ENCODE results near the gene F12.
A peak's percentile ranks its signal among the peaks of the same experiment; 100 is the strongest.
"Not testable (repeated sequence)": the region's sequence is repeated elsewhere in the genome, so short reads cannot be mapped to it uniquely, and the experiment has no call there.

Gene F12

DNA sequence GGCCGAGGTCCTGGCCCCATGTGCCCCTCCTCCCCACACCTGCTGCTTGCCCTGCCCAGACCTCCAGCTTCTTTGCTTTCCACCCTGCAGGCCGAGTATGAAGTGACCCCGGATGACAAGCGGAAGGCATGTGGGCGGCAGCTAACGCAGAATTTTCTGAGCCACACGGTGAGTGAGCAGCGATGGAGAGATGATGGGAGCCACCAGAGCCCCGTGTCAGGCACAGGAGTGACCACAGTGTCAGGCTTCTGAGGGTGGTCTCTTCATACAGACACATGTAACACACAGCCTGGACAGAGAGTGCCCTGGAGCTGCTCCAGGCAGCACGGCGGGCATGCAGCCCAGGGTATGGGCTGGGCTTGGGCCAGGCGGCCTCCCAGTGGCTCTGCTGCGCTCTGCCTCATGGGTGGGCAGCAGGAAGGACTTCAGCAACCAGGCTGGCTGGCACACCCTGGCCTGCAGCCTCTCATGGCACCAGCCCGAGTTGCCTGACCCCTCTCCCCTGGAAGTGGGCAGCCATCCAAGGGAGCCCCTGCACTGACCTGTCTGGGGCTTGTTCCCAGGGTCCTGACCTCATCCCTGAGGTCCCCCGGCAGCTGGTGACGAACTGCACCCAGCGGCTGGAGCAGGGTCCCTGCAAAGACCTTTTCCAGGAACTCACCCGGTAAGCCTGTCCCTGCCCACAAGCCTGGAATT lies 22.9 kb upstream of the F12 start:
- DNase-seq = no peak

DNA sequence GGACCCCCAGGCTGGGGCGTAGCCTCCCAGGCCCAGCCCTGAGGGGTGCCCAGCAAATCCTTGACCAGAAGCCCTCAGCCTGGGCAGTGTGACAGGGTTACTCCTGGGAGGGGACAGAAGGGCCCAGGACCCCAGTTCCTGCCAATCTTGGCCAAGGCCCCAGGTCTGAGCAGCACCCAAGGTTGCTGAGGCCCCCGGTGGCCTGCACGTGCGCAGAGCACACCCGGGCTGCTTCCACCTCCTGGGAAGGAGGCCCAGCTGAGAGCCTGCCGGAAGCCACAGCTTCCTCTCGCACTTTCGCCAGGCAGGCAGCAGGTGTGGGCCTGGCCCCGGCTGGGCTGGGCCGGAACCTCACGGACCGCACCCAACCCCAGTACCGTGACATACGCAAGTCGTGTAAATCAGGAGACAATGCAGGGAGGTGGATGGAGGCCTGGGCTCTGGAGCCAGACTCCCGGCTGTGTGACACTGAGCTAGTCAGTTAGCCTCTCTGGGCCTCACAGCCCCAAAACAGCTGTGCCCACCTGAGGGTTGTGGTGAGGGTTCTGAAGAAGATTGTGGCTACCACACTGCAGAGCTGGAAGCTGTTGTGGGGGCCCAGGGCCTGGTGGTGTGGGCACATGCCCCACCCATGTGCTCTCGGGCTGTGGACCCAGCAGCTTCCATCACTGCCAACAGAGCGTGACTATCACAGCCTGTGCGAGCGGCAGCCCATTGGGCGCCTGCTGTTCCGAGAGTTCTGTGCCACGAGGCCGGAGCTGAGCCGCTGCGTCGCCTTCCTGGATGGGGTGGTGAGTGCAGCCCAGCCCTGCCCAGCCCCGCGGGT lies 22.2 kb upstream of the F12 start:
- DNase-seq = peak; percentile 75

DNA sequence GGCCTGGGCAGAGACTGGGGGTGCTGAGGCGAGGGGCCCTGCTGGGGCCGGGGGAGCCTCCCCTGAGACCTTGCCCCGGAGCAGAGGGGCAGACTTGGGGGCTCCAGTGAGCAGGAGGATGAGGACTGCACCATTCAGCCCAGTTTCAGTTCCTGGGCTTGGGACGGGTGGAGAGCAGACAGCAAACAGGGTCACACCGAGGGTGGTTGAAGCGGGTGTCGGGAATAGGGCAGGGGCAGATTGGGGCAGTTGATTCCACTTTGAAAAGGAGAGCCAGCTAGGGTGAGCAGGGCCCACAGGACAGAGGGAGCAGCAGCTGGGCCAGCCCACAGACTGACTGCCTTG lies 21.6 kb upstream of the F12 start:
- no peak for DNase-seq

DNA sequence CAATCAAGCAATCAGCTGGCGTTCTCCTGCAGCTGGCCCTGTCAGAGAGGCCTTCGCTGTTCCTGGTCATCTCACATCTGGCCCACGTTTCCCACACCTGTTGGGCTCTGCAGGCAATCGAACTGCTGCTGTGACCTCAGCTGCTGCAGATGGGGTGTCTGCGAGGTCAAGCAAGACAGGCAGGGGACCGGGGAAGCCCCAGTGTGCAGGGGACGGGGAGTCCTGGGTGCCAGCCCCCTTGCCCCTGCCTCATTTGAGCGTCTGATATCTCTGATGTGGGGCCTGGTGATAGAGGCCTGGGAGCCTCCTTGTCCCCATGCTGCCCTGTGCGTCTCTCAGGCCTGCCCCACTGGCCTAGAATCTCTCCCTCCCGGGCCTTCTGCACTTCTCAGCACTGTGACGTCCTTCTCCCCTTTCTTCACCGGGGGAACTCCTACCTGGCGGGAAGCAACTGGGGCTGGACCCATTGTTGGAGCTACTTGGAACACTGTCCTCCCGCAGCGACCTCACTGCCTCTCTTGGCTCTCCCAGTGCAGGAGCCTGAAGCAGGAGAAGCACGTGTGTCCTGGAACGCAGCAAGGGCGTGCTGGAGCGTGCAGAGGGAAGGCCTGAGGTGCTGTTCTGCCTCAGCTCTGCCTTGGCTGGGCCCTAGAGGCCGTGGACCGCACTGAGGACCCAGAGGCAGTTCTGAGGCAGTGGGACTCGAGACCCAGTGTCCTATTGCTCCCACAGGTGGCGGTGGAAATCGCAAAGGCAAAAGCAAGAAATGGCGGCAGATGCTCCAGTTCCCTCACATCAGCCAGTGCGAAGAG lies 21.0 kb upstream of the F12 start:
- no peak for DNase-seq

DNA sequence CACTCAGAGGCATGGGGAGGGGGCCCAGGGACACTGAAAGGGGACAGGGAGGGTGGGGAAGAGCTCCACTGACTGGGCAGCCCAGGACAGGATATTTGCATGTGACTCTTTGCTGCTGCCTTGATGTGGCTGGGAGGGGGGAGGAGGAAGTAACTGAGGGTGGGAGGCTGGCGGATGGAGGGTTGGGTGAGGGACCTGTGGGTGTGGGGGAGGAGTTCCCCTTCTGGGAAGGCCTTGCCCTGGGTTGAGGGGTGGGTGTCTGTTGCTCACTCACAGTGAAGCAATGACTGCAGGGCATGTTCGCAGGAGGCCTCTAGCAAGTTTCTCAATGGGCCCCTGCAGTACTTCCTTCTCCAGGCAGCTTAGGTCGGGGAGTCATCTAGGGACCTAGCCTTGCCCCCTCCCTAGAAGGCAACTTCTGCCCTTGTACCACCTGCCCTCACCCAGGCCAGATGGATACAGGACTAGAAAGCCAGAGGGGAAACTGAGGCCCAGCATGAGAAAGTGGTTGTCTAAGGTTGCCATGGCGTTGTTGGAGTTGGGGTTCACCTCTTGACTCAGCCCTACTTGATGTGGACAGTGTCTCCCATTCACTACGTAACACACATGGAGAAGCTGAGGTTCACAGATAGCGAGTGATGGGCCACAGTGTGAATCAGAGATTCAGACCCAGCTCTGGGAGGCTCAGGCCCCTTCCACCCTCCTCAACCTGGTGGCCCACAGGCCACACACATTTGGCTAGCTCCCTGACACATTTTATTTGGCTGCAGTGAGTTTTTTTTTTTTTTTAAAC lies 20.1 kb upstream of the F12 start:
- DNase-seq = peak; percentile 88

DNA sequence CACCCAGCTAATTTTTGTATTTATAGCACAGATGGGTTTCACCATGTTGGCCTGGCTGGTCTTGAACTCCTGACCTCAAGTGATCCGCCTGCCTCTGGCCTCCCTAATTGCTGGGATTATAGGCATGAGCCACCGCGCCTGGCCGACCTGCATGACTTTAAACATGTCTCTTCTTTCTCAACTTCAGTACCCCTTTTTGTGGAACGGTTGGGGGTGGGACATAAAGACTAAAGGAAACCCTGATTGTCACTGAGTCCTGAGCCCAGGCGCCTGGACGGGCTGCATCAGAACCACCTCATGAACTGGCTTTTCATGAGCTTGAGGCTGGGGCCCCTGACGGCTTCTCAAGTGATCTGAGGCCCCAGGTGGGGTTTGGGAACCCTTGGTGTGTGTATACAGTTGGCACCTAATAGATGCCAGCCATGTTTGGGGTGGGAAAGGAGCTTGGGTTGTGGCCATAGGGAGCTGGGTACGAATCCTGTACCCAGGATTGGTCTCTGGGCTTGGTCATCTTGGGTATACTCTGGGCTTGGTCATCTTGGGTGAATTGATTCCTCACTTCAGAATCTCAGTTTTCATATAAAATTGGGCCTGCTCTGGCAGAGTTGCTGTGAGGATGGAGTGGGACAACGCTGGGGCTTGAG lies 19.3 kb upstream of the F12 start:
- no peak for DNase-seq

DNA sequence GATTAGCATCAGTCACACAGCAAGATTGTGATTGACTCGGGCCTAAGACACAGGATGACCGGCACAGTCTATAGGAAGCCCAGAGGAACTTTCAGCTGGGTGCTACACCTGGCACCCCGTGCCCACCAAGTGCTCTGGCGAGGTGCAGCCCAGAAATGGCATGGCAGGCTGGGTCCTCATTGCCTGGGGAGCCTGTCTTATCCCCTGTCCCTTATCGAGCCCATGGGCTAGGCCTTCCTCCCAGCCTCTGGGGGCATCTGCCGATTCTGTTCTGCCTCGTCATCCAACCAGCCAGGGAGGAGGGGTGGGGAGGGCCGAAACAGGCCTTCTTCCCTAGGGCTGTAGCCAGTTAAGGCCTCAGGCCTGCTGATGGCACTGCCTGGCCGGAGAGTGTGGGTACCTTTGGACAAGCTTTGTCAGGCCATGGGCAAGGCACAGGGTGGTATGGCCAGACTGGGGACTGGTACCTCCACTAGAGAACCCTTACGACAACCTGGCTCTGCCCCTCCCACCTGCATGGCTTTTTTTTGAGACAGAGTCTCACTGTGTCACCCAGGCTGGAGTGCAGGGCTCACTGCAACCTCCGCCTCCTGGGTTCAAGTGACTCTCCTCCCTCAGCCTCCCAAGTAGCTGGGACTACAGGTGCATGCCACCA lies 18.7 kb upstream of the F12 start:
- no peak for DNase-seq

DNA sequence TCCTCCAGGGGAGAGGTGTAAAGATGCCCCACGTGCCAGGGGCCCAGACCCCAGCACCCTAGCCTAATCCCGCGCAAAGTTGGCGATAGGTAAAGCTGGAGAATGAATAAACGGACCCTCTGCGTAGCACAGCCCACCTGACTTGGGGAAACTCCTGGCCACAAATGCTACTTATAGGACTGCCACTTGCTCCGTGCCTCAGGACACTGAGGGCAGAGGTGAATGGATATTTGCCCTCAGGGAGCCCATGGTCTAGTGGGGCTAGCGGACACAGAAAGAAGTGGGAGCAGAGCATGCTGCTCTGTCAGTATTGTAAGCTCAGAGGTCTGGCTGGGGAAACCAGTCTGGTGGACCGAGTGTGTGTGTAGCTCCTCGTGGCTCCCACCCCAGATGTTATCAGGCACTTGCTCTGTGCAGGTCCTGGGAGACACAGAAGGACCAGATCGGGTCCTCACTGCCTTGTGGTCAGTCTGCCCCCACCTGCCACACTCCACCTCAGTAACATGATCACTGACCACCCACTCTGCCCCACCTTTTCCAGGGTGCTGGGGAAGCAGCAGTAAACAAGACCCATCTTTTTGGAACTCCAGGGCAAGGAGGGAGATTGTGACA lies 18.0 kb upstream of the F12 start:
- DNase-seq = no peak

DNA sequence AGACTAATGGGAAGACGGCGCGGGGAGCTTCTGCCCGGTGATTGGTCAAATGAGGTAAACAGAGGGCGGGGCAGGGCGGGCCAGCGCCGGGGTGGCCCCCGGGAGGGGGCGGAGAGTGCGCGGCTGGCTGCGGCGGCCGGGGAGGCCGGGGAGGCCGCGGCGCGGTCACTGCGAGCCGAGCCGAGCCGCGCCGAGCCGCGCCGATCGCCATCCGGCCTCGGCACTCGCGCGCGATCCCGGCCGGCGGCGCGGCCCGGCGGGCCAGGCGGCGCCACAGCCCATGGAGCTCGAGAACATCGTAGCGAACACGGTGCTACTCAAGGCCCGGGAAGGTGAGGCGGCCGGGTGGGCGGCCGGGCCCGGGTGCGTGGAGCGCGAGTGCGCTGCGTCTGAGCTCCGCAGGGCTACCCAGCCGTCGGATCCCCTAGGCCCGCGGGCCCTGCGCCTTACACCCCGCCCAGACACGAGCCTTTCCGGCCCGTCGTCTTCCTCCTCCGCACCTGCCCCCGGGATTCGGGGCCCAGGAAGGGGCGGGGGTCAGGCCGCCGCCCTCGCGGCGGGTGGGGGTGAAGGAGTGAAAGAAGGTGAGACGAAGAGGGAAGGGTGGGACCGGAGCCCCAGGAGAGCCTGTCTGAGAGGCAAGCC lies 17.3 kb upstream of the F12 start, which contains the start of gene GRK6:
Gene GRK6 (plus strand): TSS at position 111 of the 645 bp plus-strand sequence. CDS start 170 bp downstream, at position 281.
- peak; percentile 64 for DNase-seq

DNA sequence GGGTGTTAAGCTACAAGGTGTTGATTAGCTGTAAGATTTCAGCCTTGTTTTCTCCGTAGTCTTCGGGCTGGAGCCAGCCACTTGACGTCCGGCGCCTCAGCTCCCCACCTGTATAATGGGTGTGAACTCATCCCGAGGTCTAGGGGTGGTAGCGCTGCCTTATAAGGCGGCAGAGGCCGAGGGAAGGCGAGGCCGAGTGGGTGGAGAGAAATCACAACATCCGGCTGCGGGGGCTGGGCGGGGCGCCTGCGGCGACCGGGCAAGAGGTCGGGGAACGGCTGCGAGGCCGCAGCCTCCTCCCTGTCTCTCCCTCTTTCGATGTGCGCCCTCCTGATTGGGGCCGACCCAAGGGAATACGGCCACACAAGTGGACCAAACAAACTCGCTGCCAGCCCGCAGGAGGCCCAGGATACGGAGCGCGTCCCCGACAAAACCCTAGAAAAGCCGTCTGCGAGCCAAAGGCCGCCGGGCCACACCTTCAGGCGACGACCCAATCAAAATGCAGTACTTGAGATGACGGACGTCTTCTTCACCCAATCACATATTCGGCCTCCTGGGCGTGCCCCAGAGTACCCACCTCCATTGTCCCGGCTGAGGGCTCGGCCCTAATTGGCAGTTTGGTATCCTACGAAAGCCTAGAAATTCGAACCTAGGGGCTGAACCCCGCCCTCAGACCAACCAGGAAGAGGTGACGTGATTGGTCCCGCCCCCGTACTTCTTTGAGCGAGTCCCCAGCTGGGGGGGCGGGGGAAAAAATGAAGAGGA lies 16.6 kb upstream of the F12 start:
- DNase-seq = peak; percentile 100

DNA sequence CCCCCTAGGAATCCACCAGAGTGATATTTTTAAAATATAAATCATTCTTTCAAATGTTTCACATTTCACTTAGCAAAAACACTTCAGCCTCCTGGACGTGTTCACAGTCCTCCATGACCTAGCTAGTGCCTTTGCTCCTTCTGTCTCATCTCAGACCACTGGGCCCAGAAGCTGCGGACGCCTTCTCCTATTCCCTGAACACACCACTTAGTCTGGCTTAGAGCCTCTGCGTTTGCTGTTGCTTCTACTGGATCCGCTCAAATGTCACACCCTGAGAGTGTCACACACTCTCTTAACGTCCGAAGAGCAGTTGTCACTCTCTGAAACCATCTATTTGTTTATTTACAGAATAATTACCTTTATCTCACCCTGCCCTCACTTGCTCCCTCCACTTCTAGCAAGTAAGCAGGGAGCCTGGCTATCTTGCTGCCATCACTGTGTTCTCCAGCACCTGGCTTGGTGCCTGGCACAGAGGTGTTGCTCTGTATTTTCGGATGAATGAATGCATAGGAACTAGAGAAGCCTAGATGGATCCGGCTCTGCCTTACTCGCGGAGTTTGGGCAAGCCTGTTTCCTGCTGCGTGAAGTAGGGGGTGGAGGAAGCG lies 15.9 kb upstream of the F12 start:
- DNase-seq = no peak

DNA sequence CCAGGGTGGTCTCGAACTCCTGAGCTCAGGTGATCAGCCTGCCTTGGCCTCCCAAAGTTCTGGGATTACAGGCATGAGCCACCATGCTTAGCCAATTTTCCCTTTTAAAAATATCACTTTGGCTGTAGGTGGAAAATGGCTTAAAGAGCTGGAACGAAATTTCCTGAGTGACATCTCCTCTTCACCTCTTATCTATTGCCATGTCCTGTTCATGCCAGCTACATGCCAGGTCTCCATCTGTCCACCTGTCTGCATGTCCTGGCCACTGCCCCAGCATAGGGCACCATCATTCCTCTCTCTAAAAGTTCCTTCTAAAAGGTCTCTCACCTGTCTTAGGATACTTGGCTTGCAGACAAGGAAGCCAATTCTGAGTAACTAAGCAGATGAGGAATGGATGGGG lies 14.3 kb upstream of the F12 start:
- no peak for DNase-seq

DNA sequence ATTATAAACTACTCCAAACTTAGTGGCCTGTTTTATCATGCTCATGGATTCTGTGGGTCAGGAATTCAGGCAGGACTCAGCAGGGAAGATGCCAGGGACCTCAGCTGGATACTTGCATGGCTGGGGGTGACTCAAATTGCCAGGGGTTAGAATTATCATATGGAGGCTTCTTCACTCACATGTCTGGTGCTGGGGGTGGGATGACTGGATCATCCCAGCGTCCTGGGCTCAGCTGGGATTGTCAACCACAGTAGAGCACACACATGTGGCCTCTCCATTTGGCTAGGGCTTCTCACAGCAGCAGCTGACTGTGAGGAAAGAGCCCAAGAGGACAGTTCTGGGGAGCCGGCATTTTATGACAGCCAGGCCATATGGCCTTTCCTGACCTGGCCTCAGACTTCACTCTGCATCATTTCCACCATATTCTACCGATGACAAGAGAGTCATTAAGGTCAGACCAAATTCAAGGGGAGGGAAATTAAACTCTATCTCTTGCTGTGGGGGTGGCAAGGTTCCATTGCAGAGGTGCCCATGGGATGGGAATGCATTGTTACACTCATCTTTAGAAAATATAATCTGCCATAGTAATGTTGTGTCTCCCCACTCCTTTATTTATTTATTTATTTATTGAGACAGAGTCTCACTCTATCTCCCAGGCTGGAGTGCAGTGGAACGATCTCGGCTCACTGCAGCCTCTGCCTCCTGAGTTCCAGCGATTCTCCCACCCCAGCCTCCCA lies 11.9 kb upstream of the F12 start:
- no peak for DNase-seq

DNA sequence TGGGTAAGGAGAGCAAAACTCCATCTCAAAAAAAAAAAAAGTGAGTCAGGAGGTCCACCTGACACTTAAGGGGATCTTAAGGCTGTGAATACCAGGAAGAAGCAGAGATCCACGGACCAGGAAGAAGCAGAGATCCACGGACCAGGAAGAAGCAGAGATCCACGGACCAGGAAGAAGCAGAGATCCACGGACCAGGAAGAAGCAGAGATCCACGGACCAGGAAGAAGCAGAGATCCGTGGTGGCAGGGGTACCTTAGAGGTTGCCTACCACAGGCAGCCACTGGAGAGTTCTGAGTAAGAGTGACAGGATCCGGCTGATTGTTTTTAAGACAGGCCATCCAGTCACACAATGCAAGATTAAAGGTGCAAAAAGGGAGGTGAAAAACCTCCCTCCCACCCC lies 11.1 kb upstream of the F12 start:
- DNase-seq = not testable (repeated sequence)

DNA sequence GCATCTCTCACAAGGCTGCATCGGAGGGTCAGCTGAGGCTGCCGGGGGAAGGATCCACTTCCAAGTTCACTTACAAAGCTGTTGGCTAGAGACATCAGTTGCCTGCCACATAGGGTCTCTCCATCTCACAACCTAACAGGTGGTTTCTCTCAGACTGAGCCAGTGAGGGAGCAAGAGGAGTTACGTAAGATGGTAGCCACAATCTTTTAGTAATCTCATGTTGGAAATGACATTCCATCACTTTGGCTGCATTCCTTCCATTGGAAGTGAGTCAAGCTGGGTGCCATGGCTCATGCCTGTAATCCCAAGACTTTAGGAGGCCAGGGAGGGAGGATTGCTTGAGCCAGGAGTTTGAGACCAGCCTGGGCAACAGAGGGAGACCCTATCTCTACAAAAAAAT lies 9.7 kb upstream of the F12 start:
- no peak for DNase-seq

DNA sequence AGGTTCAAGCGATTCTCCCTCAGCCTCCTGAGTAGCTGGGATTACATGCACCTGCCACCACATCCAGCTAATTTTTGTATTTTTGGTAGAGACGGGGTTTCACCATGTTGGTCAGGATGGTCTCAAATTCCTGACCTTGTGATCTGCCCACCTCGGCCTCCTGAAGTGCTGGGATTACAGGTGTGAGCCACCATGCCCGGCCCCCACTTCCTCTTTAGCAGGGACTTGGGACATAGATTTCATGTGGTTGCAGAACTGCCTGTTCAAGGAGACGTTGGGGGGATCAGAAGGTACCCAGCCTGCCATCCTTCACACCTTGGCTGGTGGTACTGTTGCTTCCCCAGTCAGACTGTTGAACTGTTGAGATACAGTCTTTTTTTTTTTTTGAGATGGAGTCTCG lies 7.7 kb upstream of the F12 start:
- not testable (repeated sequence) for DNase-seq

DNA sequence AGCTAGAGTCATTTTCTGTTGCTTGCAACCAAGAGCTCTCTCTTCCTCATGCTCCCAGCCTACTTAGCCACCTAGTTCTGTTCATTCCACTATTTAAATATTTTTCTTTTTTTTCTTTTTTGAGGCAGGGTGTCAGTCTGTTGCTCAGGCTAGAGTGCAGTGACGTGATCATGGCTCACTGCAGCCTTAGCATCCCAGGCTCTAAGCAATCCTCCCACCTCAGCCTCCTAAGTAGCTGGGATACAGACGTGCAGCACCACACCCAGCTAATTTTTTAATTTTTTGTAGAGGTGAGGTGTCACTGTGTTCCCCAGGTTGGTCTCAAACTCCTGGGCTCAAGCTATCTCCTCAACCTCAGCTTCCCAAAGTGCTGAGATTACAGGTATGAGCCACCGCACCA lies 5.1 kb upstream of the F12 start:
- no peak for DNase-seq

DNA sequence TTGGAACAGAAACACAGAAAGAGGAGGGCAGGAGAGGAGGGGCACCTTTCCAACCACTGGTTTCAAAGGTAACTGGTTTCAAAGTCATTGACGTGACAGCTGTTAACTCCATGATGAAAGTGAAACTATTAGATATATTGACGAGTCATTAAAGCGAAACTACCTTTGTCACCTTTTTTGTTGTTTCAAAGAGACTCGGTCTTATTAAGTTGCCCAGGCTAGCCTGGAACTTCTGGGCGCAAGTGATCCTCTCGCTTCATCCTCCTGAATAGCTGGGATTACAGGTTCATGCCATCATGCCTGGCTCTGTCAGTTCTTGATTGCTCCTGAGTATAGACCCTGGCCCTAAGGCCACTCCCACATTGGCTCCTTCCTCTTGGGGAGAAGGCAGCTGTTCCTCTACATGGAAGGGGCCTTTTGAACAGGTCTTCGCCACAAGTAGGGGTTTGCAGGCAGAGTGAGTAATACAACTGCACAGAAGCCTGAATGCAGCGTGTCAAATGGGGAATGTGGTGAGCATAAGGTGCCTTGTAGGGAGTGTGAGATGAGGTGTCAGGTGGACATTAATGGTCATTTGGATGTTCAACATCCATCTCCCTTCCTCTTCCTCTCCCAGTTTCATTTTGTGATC lies 3.4 kb upstream of the F12 start:
- DNase-seq = no peak

Measured in activated gamma-delta T cell treated with Interleukin-2 at 50 U/mL for 16 hours (primary cell).